Measurements from ENCODE around the gene DKKL1.

DKKL1 gene

GRCh38 chr19:49422407-49423070, 58.9 kb downstream of the DKKL1 start:
- no peak for DNase-seq (ENCODE audit: low spot score)

GRCh38 chr19:49423071-49423984, 59.7 kb downstream of the DKKL1 start, which contains the start of gene PTH2:
PTH2 (minus strand) TSS chr19:49423441; CDS start chr19:49423339, 102 bp downstream.
- DNase-seq (ENCODE audit: low spot score), result no peak

DNA sequence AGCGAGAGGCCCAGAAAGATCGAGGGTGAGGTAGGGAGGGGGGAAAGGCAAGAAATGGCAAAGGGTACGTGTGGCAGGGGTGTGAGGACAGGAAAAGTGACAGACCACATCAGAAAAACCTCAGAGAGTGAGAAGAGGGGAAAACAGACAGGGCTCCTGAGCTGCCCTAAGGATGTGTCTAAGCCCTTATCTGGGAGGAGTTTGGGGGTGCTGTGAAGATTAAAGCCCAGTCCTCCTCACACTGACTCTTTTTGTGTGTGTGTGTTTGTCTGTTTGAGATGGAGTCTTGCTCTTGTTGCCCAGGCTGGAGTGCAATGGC, 60.3 kb downstream of the DKKL1 start:
- no peak for DNase-seq (ENCODE audit: low spot score)
